NB4 (cell line): Measurements from ENCODE around the gene YBEY.

ENCODE experiments used
- DNase-seq: peaks from one replicate; pipeline ENCODE4 v3.0.0; 2010; ENCODE audit warnings: low read depth
- H3K4me3 ChIP-seq: one replicate; pipeline ENCODE4 v1.5.1; 2011; ENCODE audit warnings: mild to moderate bottlenecking, low read depth, low read length, moderate library complexity
- CTCF ChIP-seq: IDR thresholded peaks from one replicate; pipeline ENCODE4 v1.5.1; 2012; ENCODE audit warnings: low read depth, low read length
- MAX ChIP-seq: IDR thresholded peaks from 2 replicates; pipeline ENCODE4 v1.6.1; 2011; ENCODE audit warnings: low read depth, low read length
- MYC ChIP-seq: IDR thresholded peaks from 2 replicates; pipeline ENCODE4 v1.6.1; 2011; ENCODE audit warnings: low read depth, low read length
- POLR2A ChIP-seq: IDR thresholded peaks from 2 replicates; pipeline ENCODE4 v1.6.1; 2011; ENCODE audit warnings: mild to moderate bottlenecking; ENCODE audit not compliant: insufficient read length; ENCODE audit errors: extremely low read depth

YBEY gene

GRCh38 chr21:46324390-46325072 is 38.4 kb downstream of the YBEY start:
- H3K4me3 ChIP-seq, result peak overlapping the region; percentile 83
- DNase-seq, result peak; percentile 86
- TF ChIP-seq CTCF (no peak), MYC (peak; percentile 33; the same call in 1 of the 2 replicates), POLR2A (peak; percentile 39), MAX (no peak)

DNA sequence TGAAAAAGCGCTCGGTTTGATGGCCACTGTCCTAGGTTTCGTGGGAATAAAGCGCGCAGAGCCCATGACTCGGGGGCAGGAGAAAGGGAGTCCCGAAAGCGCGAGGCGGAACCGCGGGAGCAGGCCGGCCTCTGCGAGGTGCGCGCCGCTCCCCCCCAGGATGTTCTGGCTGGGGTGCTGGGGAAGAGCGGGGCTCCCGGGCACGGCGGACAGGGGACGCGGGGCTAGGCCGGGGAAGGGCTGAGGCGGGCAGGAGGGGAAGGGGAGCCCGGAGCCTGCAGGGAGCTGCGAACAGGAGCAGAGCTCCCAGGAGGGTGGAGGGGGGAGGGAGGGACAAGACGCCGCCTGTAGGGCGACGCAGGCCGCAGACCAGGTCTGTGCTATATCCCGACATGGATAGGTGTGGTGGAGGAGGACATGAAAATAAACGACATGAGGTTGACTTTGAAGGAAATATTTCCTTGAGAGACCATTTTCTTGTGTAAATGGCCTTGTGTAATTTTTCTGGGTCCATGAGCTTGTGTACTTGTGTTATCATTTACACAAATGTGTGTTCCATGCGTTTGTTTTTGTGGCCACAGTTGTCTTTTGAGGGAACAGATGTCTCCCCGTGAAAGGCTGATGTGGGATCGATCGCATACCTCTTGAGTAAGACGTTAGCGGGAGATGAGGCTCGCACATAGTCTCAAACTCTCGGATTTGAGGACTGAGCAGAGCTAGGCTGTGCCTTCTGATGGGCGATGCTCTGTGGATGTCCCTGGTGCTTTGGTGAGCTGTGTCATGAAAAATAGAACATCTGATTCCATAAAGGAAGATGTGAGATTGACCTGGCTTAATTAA is 39.2 kb downstream of the YBEY start:
- peak overlapping the region; percentile 67 for H3K4me3 ChIP-seq
- peak; percentile 78 for DNase-seq
- no peak for TF ChIP-seq MYC
- TF ChIP-seq MAX, result no peak
- TF ChIP-seq POLR2A, result no peak
- TF ChIP-seq CTCF, result no peak

DNA sequence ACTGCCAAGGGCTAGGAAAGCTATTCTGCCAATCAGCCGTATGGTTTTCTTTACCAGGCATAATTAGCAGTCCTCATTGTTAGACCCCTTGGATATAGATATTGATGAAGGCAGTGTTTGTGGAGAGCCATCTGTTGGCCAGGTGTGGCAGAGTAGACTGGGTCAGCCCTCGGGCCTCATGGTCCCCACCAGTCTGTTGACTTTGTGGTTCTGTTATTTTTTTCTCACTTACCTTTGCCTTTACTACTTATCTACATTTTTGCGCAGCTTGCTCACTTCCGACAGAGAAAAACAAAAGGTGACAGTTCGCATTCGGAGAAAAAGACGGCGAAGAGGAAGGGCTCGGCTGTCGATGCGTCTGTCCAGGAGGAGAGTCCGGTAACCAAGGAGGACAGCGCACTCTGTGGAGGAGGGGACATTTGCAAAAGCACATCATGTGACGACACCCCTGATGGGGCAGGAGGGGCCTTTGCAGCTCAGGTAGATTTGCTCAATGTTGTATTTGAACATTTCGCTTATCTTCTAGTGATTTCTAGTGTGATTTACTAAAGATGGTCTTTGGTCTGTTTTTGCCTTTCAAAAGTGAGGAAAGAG is 40.1 kb downstream of the YBEY start:
- peak overlapping the region; percentile 16 for H3K4me3 ChIP-seq
- no peak for DNase-seq
- TF ChIP-seq MYC (no peak), POLR2A (no peak), MAX (no peak), CTCF (peak; percentile 9)

- no peak overlapping the region for H3K4me3 ChIP-seq
- no peak for DNase-seq
- TF ChIP-seq CTCF, result no peak
- TF ChIP-seq POLR2A, result no peak
- TF ChIP-seq MAX, result no peak
- no peak for TF ChIP-seq MYC
These were observed 41.6 kb downstream of the YBEY start for GRCh38 chr21:46327711-46328110.

DNA sequence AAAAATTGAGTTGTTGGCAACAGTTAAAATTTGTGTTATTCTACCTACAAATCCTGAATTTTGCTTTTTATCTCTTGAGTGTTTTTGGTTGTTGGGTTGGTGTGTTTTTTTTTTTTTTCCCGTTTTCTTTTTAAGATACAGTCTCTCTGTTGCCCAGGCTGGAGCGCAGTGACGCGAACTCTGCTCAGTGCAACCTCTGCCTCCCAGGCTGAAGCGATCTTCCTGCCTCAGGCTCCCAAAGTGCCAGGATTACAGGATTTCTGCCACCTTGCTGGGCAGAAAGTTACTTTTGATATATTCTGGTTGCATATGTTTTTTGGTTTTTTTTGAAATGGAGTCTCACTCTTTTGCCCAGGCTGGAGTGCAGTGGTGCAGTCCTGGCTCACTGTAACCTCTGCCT is 42.0 kb downstream of the YBEY start:
- DNase-seq, result no peak
- no peak for TF ChIP-seq MAX
- TF ChIP-seq CTCF, result no peak
- no peak for TF ChIP-seq MYC
- TF ChIP-seq POLR2A, result no peak
- H3K4me3 ChIP-seq, result no peak overlapping the region
